SK-N-SH (cell line): ENCODE data around the gene CDKAL1.

ENCODE experiments used
- CTCF ChIP-seq: fragments of 200-600 bp; sonication (generic); IDR thresholded peaks from 2 replicates; pipeline ENCODE4 v1.6.1; 2017; ENCODE audit warnings: antibody characterized with exemption, mild to moderate bottlenecking, moderate library complexity
- EP300 ChIP-seq, 2 experiments: IDR thresholded peaks; 2 replicates each; pipeline versions ENCODE4 v1.4.0 to v1.6.1; 2012; ENCODE audit warnings: borderline replicate concordance in 1 of 2, low read depth in 1 of 2, low read length in 1 of 2
- EZH2phosphoT487 ChIP-seq: fragments of 200-600 bp; sonication (generic); IDR thresholded peaks from 2 replicates; pipeline ENCODE4 v1.6.1; 2017; ENCODE audit warnings: low read depth, mixed run types, mild to moderate bottlenecking, antibody characterized with exemption, moderate library complexity, borderline replicate concordance
- NRF1 ChIP-seq: IDR thresholded peaks from 2 replicates; pipeline ENCODE4 v1.6.1; 2012; ENCODE audit warnings: low read depth, mild to moderate bottlenecking, low read length
- POLR2AphosphoS5 ChIP-seq: IDR thresholded peaks from 2 replicates; pipeline ENCODE4 v1.6.1; 2012; ENCODE audit warnings: low read depth, low read length
- RAD21 ChIP-seq: IDR thresholded peaks from 2 replicates; pipeline ENCODE4 v1.6.1; 2012; ENCODE audit warnings: mild to moderate bottlenecking, low read length

GRCh38 chr6:20712011-20712410, 177.8 kb downstream of the CDKAL1 start:
- TF ChIP-seq RAD21 = no peak
- no peak for TF ChIP-seq CTCF
- no peak for TF ChIP-seq EZH2phosphoT487
- TF ChIP-seq EP300 (IDR thresholded peaks at IDR 0.05; ENCODE audit: borderline replicate concordance in 1 of 2, low read depth in 1 of 2, low read length in 1 of 2) = no peak
- no peak for TF ChIP-seq POLR2AphosphoS5
- no peak for TF ChIP-seq NRF1
